Neutrophil (primary cell): ENCODE results near the gene RGS14.

Experiments
- H3K27ac ChIP-seq: fragments of 200-600 bp; sonication (generic); 2 replicates; pipeline ENCODE4 v1.5.1; 2016; ENCODE audit warnings: mild to moderate bottlenecking, moderate library complexity
- H3K27me3 ChIP-seq: fragments of 200-600 bp; sonication (generic); 2 replicates; pipeline ENCODE4 v1.6.0; 2016; ENCODE audit warnings: mild to moderate bottlenecking
- H3K36me3 ChIP-seq: fragments of 200-600 bp; sonication (generic); 2 replicates; pipeline ENCODE4 v1.5.1; 2017
- H3K4me1 ChIP-seq, 2 experiments: fragments of 200-600 bp in 1 of 2; sonication (generic) in 1 of 2; 1 replicate in 1 of 2; 2 replicates in 1 of 2; pipeline versions ENCODE4 v1.5.1 to v1.6.1; 2013 to 2016; ENCODE audit warnings: low read depth in 1 of 2, low read length in 1 of 2, mild to moderate bottlenecking in 1 of 2, moderate library complexity in 1 of 2; ENCODE audit not compliant: control insufficient read depth in 1 of 2, insufficient read depth in 1 of 2
- H3K4me3 ChIP-seq, 2 experiments: fragments of 200-600 bp in 1 of 2; sonication (generic) in 1 of 2; 1 replicate in 1 of 2; 2 replicates in 1 of 2; pipeline ENCODE4 v1.5.1; 2013 to 2016; ENCODE audit warnings: low read depth in 1 of 2, low read length in 1 of 2, mild to moderate bottlenecking in 1 of 2, moderate library complexity in 1 of 2
- H3K9me3 ChIP-seq: fragments of 200-600 bp; sonication (generic); 2 replicates; pipeline ENCODE4 v1.5.1; 2016
- TF ChIP-seq, protein P1 (sequence below): fragments of 200-600 bp; sonication (generic); IDR thresholded peaks from 2 replicates; pipeline ENCODE4 v1.5.1; 2016; ENCODE audit warnings: antibody characterized with exemption

The RGS14 gene

DNA sequence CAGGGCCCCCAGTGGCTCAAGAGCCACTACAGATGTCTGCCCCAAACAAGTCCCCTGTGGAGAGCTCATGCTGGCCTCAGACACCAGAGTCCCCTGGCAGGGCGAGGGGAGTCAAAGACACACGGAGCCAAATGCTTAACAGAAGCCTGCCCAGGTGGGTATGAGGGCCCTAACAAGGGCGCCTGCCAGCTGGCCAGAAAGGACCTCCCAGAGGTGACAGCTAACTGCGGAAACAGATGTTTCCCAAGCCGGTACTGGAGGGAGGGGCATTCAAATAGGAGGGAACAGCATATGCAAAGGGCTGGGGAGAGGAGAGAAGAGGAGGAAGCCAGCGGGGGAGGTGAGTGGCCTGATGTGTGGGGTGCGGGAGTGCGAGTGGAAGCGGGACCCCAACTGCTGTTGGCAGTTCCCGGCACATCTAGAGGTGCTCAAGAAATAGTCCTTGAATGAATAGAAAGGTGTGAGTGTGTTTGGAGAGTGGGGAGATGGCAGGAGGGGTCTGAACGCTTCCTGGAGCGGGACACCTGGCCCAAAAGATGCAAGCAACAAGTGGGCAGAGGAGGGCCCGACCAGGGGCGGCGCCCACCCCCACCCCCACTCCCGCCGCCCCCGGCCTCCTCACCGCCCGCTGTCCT, 46.9 kb upstream of the RGS14 start:
- Histone ChIP-seq H3K9me3 (no peaks in the 10 kb centered on the region), H3K4me3 (peak overlapping the region; percentile 79 to 99), H3K27me3 (no peaks in the 10 kb centered on the region), H3K36me3 (peaks cover 9% of the 10 kb centered on the region), H3K4me1 (peaks cover 74 to 78% of the 10 kb centered on the region in 2 experiments), H3K27ac (peak overlapping the region; percentile 95)
- TF ChIP-seq, protein P1, sequence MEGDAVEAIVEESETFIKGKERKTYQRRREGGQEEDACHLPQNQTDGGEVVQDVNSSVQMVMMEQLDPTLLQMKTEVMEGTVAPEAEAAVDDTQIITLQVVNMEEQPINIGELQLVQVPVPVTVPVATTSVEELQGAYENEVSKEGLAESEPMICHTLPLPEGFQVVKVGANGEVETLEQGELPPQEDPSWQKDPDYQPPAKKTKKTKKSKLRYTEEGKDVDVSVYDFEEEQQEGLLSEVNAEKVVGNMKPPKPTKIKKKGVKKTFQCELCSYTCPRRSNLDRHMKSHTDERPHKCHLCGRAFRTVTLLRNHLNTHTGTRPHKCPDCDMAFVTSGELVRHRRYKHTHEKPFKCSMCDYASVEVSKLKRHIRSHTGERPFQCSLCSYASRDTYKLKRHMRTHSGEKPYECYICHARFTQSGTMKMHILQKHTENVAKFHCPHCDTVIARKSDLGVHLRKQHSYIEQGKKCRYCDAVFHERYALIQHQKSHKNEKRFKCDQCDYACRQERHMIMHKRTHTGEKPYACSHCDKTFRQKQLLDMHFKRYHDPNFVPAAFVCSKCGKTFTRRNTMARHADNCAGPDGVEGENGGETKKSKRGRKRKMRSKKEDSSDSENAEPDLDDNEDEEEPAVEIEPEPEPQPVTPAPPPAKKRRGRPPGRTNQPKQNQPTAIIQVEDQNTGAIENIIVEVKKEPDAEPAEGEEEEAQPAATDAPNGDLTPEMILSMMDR: peak; percentile 6

- peak overlapping the region; percentile 79 to 99 for H3K4me3 ChIP-seq
- peak overlapping the region; percentile 95 for H3K27ac ChIP-seq
- H3K36me3 ChIP-seq: peaks cover 4% of the 10 kb centered on the region
- no peaks in the 10 kb centered on the region for H3K9me3 ChIP-seq
- no peaks in the 10 kb centered on the region for H3K27me3 ChIP-seq
- TF ChIP-seq, protein P1: no peak
- peaks cover 69 to 74% of the 10 kb centered on the region in 2 experiments for H3K4me1 ChIP-seq
These were observed 46.4 kb upstream of the RGS14 start for GRCh38 chr5:177311392-177311722.

DNA sequence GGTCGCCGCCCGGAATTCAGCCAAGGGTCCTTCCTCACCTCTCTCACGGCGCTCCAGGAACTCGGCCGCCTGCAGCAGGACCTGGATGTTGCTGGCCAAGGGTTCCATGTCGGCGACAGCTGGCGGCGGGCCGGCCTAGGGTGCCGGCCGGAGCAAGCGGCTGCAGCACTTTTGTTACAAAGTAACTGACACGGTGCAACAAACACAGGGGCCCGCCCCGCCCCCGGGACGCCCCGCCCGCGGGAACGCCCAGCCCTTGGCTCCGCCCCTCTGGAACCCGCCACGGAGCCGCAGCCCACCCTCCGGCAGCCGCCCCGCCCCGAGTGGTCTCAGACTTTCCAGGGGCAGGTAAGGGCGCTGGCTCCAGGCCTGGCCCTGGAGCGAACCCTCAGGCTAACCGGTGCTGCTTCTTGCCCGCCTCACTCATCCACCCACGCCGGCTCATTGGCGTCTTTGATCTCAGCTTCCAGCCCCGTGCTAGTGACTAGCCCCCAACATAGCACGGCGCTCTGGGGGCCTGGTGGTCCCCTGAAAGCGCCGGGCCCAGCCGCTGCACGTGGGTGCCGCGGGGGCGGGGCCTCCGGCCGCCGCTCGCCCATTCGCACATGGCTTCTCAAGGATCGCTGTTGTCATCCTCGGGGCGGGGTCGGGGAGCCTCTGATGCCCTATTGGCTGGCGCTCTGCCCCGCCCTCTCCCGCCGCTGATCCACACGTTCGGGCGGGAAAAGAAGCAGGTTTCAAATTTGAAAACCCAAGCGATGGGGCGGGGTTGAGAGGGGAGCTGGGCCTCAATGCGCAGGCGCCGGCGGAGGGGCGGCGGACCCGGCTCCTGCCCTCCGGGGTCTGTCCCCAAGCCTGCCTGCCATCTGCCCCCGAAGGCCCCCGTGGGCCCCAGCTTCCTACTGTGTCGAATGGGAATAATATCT, 45.7 kb upstream of the RGS14 start, which contains the start of gene MXD3:
TSS of gene MXD3 (minus strand) at position 176 of the 926 bp plus-strand sequence. CDS start at position 108, 68 bp downstream.
- Histone ChIP-seq H3K27me3 (no peaks in the 10 kb centered on the region), H3K36me3 (no peaks in the 10 kb centered on the region), H3K4me1 (peaks cover 63 to 68% of the 10 kb centered on the region in 2 experiments), H3K27ac (peak within 1 kb of the TSS; percentile 95), H3K4me3 (peak within 1 kb of the TSS; percentile 79 to 99), H3K9me3 (no peaks in the 10 kb centered on the region)
- TF ChIP-seq, protein P1: peak; percentile 39

DNA sequence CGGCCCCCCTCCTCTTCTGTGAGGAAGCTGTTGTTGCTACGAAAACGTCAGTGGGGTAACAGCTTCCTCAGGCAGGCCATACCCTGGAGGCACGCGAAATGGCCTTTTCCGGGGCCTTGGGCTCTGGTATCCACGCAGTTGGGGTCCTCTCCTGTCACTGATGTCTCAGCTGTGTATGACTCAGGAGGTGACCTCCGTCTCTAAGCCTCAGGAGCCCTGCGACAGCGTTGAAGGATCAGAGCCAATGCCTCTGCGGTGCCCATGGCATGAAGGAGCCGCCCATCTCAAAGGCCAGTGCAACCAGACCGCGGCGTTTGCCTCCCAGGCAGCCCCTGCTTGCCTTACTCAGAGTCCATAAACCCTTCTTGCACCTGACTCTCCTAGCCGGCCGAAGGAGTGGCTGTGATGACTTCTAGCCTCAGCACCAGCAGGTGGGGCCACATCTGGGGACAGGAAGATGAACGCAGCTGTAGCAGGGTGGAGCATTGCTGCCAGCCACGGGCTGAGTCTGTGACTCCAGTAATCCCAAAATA, 45.0 kb upstream of the RGS14 start:
- H3K4me3 ChIP-seq: peak overlapping the region; percentile 79 to 99
- no peaks in the 10 kb centered on the region for H3K27me3 ChIP-seq
- TF ChIP-seq, protein P1: no peak
- no peaks in the 10 kb centered on the region for H3K36me3 ChIP-seq
- peak overlapping the region; percentile 95 for H3K27ac ChIP-seq
- no peaks in the 10 kb centered on the region for H3K9me3 ChIP-seq
- H3K4me1 ChIP-seq: peaks cover 63 to 64% of the 10 kb centered on the region in 2 experiments

GRCh38 chr5:177313561-177314259, 44.0 kb upstream of the RGS14 start:
- peaks cover 62 to 64% of the 10 kb centered on the region in 2 experiments for H3K4me1 ChIP-seq
- TF ChIP-seq, protein P1: no peak
- no peaks in the 10 kb centered on the region for H3K9me3 ChIP-seq
- H3K4me3 ChIP-seq: no peak overlapping the region
- peak overlapping the region; percentile 95 for H3K27ac ChIP-seq
- no peaks in the 10 kb centered on the region for H3K36me3 ChIP-seq
- H3K27me3 ChIP-seq: no peaks in the 10 kb centered on the region
